Activated T-helper 1 cell treated with anti-CD3 and anti-CD28 coated beads, Interleukin-2, amount 50 U/mL, for 16 hours (primary cell): ENCODE results near the gene RAB11FIP3.
"Not testable (repeated sequence)": the region's sequence is repeated elsewhere in the genome, so short reads cannot be mapped to it uniquely, and the experiment has no call there.

Experiments
- DNase-seq, 2 donors: peaks; one replicate each; pipeline ENCODE4 v3.0.0-alpha.2; 2020; ENCODE audit warnings: low read depth in 1 of 2, low spot score in 1 of 2

RAB11FIP3 gene

GRCh38 chr16:415170-415498 lies 10.3 kb upstream of the RAB11FIP3 start:
- not testable (repeated sequence) for DNase-seq

GRCh38 chr16:422179-422578 lies 3.3 kb upstream of the RAB11FIP3 start:
- DNase-seq: not testable (repeated sequence)

- DNase-seq: no peak
Measured at GRCh38 chr16:424033-424622, 1.3 kb upstream of the RAB11FIP3 start.

- no peak for DNase-seq
Measured at GRCh38 chr16:424623-425081, 797 bp upstream of the RAB11FIP3 start.

- DNase-seq: no peak
Measured at GRCh38 chr16:425740-426114, 278 bp downstream of the RAB11FIP3 start.

- DNase-seq: no peak
Measured at GRCh38 chr16:426115-426905, 861 bp downstream of the RAB11FIP3 start.

- no peak for DNase-seq
Measured at GRCh38 chr16:426906-427249, 1.4 kb downstream of the RAB11FIP3 start.

GRCh38 chr16:427250-427649 lies 1.8 kb downstream of the RAB11FIP3 start:
- no peak for DNase-seq

- DNase-seq: no peak
Measured at GRCh38 chr16:430904-431303, 5.5 kb downstream of the RAB11FIP3 start.

GRCh38 chr16:440627-441026 lies 15.2 kb downstream of the RAB11FIP3 start:
- DNase-seq: no peak

GRCh38 chr16:441447-441846 lies 16.0 kb downstream of the RAB11FIP3 start:
- DNase-seq: no peak

- DNase-seq: no peak
Measured at GRCh38 chr16:442976-443375, 17.5 kb downstream of the RAB11FIP3 start.

- no peak for DNase-seq
Measured at GRCh38 chr16:444027-444426, 18.6 kb downstream of the RAB11FIP3 start.

GRCh38 chr16:445566-445965 lies 20.1 kb downstream of the RAB11FIP3 start:
- no peak for DNase-seq

- no peak for DNase-seq
Measured at GRCh38 chr16:450385-450784, 24.9 kb downstream of the RAB11FIP3 start.

- no peak for DNase-seq
Measured at GRCh38 chr16:450785-451512, 25.5 kb downstream of the RAB11FIP3 start.

GRCh38 chr16:454397-454940 lies 29.0 kb downstream of the RAB11FIP3 start:
- no peak for DNase-seq

- DNase-seq: no peak
Measured at GRCh38 chr16:455453-455852, 30.0 kb downstream of the RAB11FIP3 start.

- DNase-seq: no peak
Measured at GRCh38 chr16:456891-457483, 31.5 kb downstream of the RAB11FIP3 start.

GRCh38 chr16:457732-458400 lies 32.4 kb downstream of the RAB11FIP3 start:
- no peak for DNase-seq

GRCh38 chr16:459761-460160 lies 34.3 kb downstream of the RAB11FIP3 start:
- no peak for DNase-seq
